Measurements from ENCODE around the gene C2orf49.

DNA sequence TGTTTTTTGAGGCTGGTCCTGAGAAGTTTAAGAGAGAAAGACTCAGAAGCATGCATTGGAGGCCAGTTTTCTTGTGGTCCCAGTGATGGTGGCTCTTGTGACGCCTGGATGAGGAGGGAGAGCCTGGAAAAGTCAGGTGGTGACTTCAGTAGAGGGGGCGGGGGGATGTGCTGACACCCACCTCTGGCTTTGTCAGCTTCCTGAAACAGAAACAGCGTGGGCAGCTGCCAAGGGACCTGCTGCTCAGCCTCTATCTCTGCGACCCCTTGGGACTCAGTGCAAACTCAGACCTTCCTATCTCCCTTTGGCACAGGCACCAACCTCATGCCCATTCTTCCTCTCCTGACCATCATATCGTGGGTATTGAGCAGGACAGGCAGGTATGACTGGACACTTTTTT lies 14.2 kb upstream of the C2orf49 start:
- TF ChIP-seq, protein P1, sequence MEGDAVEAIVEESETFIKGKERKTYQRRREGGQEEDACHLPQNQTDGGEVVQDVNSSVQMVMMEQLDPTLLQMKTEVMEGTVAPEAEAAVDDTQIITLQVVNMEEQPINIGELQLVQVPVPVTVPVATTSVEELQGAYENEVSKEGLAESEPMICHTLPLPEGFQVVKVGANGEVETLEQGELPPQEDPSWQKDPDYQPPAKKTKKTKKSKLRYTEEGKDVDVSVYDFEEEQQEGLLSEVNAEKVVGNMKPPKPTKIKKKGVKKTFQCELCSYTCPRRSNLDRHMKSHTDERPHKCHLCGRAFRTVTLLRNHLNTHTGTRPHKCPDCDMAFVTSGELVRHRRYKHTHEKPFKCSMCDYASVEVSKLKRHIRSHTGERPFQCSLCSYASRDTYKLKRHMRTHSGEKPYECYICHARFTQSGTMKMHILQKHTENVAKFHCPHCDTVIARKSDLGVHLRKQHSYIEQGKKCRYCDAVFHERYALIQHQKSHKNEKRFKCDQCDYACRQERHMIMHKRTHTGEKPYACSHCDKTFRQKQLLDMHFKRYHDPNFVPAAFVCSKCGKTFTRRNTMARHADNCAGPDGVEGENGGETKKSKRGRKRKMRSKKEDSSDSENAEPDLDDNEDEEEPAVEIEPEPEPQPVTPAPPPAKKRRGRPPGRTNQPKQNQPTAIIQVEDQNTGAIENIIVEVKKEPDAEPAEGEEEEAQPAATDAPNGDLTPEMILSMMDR (IDR thresholded peaks at IDR 0.05 in 2 of 3, conservative IDR thresholded peaks at IDR 0.05 in 1 of 3; ENCODE audit: borderline replicate concordance in 1 of 3, insufficient read depth in 1 of 3, low read depth in 2 of 3, low read length in 2 of 3), result no peak
- no peak for TF ChIP-seq CEBPB (IDR thresholded peaks at IDR 0.05; ENCODE audit: low read depth)
